DND-41 (cell line): ENCODE data around the gene ZMYND15.

Experiments
- ATAC-seq: fragments of 200-7000 bp; cut with Tn5 transposase; 3 replicates; pipeline ENCODE4 v1.9.1; 2021; ENCODE audit warnings: low read depth; ENCODE audit not compliant: insufficient read depth
- DNase-seq: peaks from one replicate; pipeline ENCODE4 v3.0.0-alpha.2; 2020
- H2AFZ ChIP-seq: 2 replicates; pipeline ENCODE4 v1.6.0; 2012; ENCODE audit warnings: low read depth, low read length
- H3K27ac ChIP-seq: 2 replicates; pipeline ENCODE4 v1.5.1; 2012; ENCODE audit warnings: low read length, inconsistent platforms
- H3K27me3 ChIP-seq: fragments of 200-600 bp; sonication (generic); 2 replicates; pipeline ENCODE4 v1.6.0; 2012; ENCODE audit warnings: low read length, mild to moderate bottlenecking, inconsistent platforms; ENCODE audit not compliant: insufficient read depth, poor library complexity
- H3K36me3 ChIP-seq: 2 replicates; pipeline ENCODE4 v1.5.1; 2012; ENCODE audit warnings: low read length, inconsistent platforms; ENCODE audit not compliant: insufficient read depth
- H3K4me1 ChIP-seq: 2 replicates; pipeline ENCODE4 v1.5.1; 2012; ENCODE audit warnings: mild to moderate bottlenecking, low read length; ENCODE audit not compliant: insufficient read depth
- H3K4me2 ChIP-seq: 2 replicates; pipeline ENCODE4 v1.6.0; 2012; ENCODE audit warnings: mild to moderate bottlenecking, moderate library complexity, low read length, inconsistent platforms; ENCODE audit not compliant: insufficient read depth
- H3K4me3 ChIP-seq, 2 experiments: fragments of 200-600 bp in 1 of 2; shearing (Covaris generic) in 1 of 2; 2 replicates each; pipeline ENCODE4 v1.5.1; 2012 to 2016; ENCODE audit warnings: inconsistent platforms in 2 of 2, low read length in 2 of 2, mild to moderate bottlenecking in 2 of 2, low read depth in 1 of 2, moderate library complexity in 1 of 2
- H3K79me2 ChIP-seq: 2 replicates; pipeline ENCODE4 v1.6.0; 2012; ENCODE audit warnings: low read length, inconsistent platforms; ENCODE audit not compliant: insufficient read depth
- H3K9ac ChIP-seq: 2 replicates; pipeline ENCODE4 v1.6.0; 2012; ENCODE audit warnings: low read depth, mild to moderate bottlenecking, inconsistent platforms, low read length, moderate library complexity
- H3K9me3 ChIP-seq: 2 replicates; pipeline ENCODE4 v1.5.1; 2012; ENCODE audit warnings: low read length, moderate library complexity, mild to moderate bottlenecking, inconsistent platforms; ENCODE audit not compliant: insufficient read depth, severe bottlenecking
- H4K20me1 ChIP-seq: 2 replicates; pipeline ENCODE4 v1.6.0; 2012; ENCODE audit warnings: low read length; ENCODE audit not compliant: insufficient read depth
- EZH2 ChIP-seq: IDR thresholded peaks from 3 replicates; pipeline ENCODE4 v1.6.1; 2012; ENCODE audit warnings: borderline replicate concordance, low read depth, mild to moderate bottlenecking, moderate library complexity, low read length, inconsistent platforms; ENCODE audit not compliant: severe bottlenecking
- TF ChIP-seq, protein P1 (sequence below): IDR thresholded peaks from 2 replicates; pipeline ENCODE4 v1.5.1; 2012; ENCODE audit warnings: borderline replicate concordance, low read length, moderate library complexity, mild to moderate bottlenecking; ENCODE audit not compliant: poor library complexity, severe bottlenecking; ENCODE audit errors: extremely low read depth

Gene ZMYND15

DNA sequence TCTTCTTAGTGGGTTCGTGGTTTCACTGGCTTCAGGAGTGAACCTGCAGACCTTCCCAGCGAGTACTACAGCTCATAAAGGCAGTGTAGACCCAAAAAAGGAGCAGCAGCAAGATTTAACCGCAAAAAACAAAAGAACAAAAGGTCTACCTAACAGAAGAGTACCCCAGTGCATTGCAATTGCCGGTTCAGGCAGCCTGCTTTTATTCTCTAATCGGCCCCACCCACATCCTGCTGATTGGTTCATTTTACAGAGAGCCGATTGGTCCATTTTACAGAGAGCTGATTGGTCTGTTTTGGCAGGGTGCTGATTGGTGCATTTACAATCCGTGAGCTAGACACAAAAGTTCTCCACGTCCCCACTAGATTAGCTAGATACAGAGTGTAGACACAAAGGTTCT is 31.2 kb upstream of the ZMYND15 start:
- peaks cover 47% of the 10 kb centered on the region for H3K4me1 ChIP-seq
- peaks cover 15% of the 10 kb centered on the region for H4K20me1 ChIP-seq
- no peak overlapping the region for H3K4me3 ChIP-seq
- peaks cover 44% of the 10 kb centered on the region for H3K79me2 ChIP-seq
- no peak overlapping the region for H3K9ac ChIP-seq
- no peak overlapping the region for H3K27ac ChIP-seq
- H3K4me2 ChIP-seq, result no peak overlapping the region
- ATAC-seq (no peak), DNase-seq (peak; percentile 82)
- no peaks in the 10 kb centered on the region for H3K27me3 ChIP-seq
- H3K9me3 ChIP-seq, result no peaks in the 10 kb centered on the region
- no peak for TF ChIP-seq EZH2
- TF ChIP-seq, protein P1, sequence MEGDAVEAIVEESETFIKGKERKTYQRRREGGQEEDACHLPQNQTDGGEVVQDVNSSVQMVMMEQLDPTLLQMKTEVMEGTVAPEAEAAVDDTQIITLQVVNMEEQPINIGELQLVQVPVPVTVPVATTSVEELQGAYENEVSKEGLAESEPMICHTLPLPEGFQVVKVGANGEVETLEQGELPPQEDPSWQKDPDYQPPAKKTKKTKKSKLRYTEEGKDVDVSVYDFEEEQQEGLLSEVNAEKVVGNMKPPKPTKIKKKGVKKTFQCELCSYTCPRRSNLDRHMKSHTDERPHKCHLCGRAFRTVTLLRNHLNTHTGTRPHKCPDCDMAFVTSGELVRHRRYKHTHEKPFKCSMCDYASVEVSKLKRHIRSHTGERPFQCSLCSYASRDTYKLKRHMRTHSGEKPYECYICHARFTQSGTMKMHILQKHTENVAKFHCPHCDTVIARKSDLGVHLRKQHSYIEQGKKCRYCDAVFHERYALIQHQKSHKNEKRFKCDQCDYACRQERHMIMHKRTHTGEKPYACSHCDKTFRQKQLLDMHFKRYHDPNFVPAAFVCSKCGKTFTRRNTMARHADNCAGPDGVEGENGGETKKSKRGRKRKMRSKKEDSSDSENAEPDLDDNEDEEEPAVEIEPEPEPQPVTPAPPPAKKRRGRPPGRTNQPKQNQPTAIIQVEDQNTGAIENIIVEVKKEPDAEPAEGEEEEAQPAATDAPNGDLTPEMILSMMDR, result no peak
- no peak overlapping the region for H2AFZ ChIP-seq
- peaks cover 6% of the 10 kb centered on the region; the same call in 1 of the 2 replicates for H3K36me3 ChIP-seq

DNA sequence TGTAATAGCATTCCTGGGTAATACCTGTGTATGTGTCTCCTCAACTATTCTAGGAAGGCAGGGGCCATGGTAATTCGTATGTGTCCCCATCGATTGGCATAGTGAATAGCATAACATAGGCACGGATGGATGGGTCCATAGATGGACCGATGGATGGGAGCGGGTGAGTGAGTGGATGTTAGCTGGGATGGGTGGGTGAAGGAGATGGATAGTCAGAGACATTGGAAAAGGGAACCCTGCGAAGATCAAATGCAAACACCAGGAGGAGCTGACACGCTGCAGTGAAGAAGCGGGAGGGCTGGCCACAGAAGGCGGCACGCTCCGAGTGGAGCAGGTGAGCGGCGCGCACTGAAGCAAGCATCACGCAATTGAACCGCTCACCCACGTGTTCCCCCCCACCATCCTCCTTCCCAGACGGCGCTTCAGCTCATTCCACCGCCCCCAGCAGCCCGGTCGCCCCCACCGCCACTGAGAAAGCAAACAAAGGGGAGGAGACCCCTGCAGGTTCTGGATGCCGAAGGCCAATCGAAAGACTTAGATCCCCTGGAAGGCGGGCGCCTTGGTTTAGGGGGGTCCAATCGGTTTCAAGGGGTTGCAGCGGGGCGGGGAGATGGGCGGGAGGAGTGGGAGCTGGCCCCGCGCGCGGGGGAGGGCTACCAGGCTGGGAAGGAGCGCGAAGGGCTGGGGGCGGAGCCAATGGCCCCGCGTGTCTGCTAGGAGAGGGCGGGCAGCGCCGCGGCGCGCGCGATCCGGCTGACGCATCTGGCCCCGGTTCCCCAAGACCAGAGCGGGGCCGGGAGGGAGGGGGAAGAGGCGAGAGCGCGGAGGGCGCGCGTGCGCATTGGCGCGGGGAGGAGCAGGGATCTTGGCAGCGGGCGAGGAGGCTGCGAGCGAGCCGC is 29.6 kb upstream of the ZMYND15 start, which contains the start of gene ARRB2:
Gene ARRB2 (plus strand): TSS at position 839 of the 899 bp plus-strand sequence. CDS start 90 bp downstream, outside the sequence.
- H3K4me2 ChIP-seq, result peak within 1 kb of the TSS; percentile 94
- peak; percentile 81 for ATAC-seq
- H3K79me2 ChIP-seq, result peaks cover 39% of the 10 kb centered on the region
- H3K36me3 ChIP-seq, result peaks cover 7% of the 10 kb centered on the region; the same call in 1 of the 2 replicates
- peak; percentile 100 for DNase-seq
- peak within 1 kb of the TSS; percentile 72 for H3K9ac ChIP-seq
- peak within 1 kb of the TSS; percentile 74 for H3K27ac ChIP-seq
- TF ChIP-seq EZH2, result no peak
- TF ChIP-seq, protein P1, result peak; percentile 76
- H2AFZ ChIP-seq, result peak within 1 kb of the TSS; percentile 77
- no peaks in the 10 kb centered on the region for H3K9me3 ChIP-seq
- no peaks in the 10 kb centered on the region for H3K27me3 ChIP-seq
- peaks cover 57% of the 10 kb centered on the region for H3K4me1 ChIP-seq
- peaks cover 22% of the 10 kb centered on the region for H4K20me1 ChIP-seq
- H3K4me3 ChIP-seq, result peak within 1 kb of the TSS; percentile 52 to 71

DNA sequence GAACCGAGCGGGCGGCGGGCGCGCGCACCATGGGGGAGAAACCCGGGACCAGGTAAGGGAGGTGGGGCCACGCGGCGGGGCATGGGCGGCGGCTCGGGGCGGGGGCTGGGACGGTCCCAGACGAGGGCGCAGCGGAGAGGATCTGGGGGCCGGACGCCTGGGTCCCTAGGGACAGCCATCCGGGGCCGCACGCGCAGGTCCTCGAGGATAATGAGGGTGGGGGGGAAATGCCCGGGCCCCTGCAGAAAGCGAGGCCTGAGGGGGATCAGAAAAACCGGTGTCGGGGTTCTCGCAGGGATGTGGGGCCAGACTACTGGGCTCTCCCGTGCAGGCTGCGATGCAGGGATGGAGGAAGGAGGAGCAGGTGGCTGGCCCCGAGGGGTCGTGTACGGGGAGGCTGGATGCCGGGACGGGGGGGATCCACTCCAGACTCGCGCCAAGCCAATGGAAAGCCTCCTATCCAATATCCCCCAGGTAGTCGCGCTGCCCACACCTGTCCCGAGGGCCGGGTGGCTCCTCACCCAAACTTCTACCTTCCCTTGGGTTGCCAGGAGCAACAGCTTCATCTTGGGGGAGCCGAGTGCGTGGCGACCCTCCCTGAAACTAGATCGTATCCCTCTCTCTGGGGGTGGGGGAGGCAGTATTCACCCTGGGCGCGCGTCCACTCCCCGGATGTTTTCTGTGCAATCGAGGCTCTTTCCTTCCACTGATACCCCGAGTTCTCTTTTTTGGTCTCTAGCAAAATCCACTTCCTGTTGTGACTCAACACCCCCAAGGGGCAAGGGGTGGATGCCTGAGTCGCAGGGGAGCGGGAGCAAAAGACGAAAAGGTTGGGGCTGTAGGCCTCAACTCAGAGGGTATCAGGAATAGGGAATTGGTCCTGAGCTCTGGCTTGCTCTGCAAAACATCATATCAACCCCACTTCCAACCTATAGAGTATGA is 28.7 kb upstream of the ZMYND15 start:
- no peaks in the 10 kb centered on the region for H3K9me3 ChIP-seq
- H3K27me3 ChIP-seq, result no peaks in the 10 kb centered on the region
- ATAC-seq, result peak; percentile 1; the same call in 1 of the 3 replicates
- peak overlapping the region; percentile 74 for H3K27ac ChIP-seq
- H3K9ac ChIP-seq, result peak overlapping the region; percentile 72
- H3K4me3 ChIP-seq, result peak overlapping the region; percentile 52 to 71
- peaks cover 59% of the 10 kb centered on the region for H3K4me1 ChIP-seq
- H4K20me1 ChIP-seq, result peaks cover 29% of the 10 kb centered on the region
- H2AFZ ChIP-seq, result peak overlapping the region; percentile 77
- DNase-seq, result peak; percentile 47
- H3K4me2 ChIP-seq, result peak overlapping the region; percentile 94
- peaks cover 44% of the 10 kb centered on the region for H3K79me2 ChIP-seq
- no peak for TF ChIP-seq EZH2
- TF ChIP-seq, protein P1, result no peak
- peaks cover 16% of the 10 kb centered on the region for H3K36me3 ChIP-seq
